Neural progenitor cell (in vitro differentiated cells): ENCODE measurements around the gene NT5DC1. TPM values are rescaled to one million over a fixed set of nuclear protein-coding genes. Genes with fewer than 3 reads are reported as not detected.

Experiments
- DNase-seq: peaks from one replicate; pipeline ENCODE4 v3.0.0-alpha.2; 2016; ENCODE audit warnings: low spot score
- H2AFZ ChIP-seq: fragments of 200-600 bp; sonication (generic); replicated peaks from 2 replicates; pipeline ENCODE4 v1.6.1; 2016; ENCODE audit warnings: antibody characterized with exemption
- H3F3A ChIP-seq: fragments of 200-600 bp; sonication (generic); 2 replicates; pipeline ENCODE4 v1.6.1; 2016; ENCODE audit warnings: antibody characterized with exemption, low read depth
- H3K27ac ChIP-seq: fragments of 200-600 bp; sonication (generic); 2 replicates; pipeline ENCODE4 v1.5.1; 2016; ENCODE audit warnings: mild to moderate bottlenecking
- H3K27me3 ChIP-seq: fragments of 200-600 bp; sonication (generic); 2 replicates; pipeline ENCODE4 v1.6.1; 2016; ENCODE audit warnings: mild to moderate bottlenecking, moderate library complexity
- H3K36me3 ChIP-seq: fragments of 200-600 bp; sonication (generic); 2 replicates; pipeline ENCODE4 v1.5.1; 2016
- H3K4me1 ChIP-seq: fragments of 200-600 bp; sonication (generic); 2 replicates; pipeline ENCODE4 v1.6.1; 2016; ENCODE audit warnings: mixed run types
- H3K4me2 ChIP-seq: fragments of 200-600 bp; sonication (generic); 2 replicates; pipeline ENCODE4 v1.6.1; 2016
- H3K4me3 ChIP-seq: fragments of 200-600 bp; sonication (generic); 2 replicates; pipeline ENCODE4 v1.5.1; 2016
- H3K79me2 ChIP-seq: fragments of 200-600 bp; sonication (generic); 2 replicates; pipeline ENCODE4 v1.6.1; 2016; ENCODE audit warnings: low read depth
- H3K9ac ChIP-seq: fragments of 200-600 bp; sonication (generic); 2 replicates; pipeline ENCODE4 v1.6.1; 2016
- H3K9me3 ChIP-seq: fragments of 200-600 bp; sonication (generic); 2 replicates; pipeline ENCODE4 v1.5.1; 2016; ENCODE audit warnings: low read depth
- H4K20me1 ChIP-seq: fragments of 200-600 bp; sonication (generic); 2 replicates; pipeline ENCODE4 v1.6.1; 2016; ENCODE audit warnings: low read depth
- H3K27ac Mint-ChIP-seq: 3 replicates; pipeline ENCODE4 v1.8.0; 2021; ENCODE audit warnings: mixed read lengths
- H3K27me3 Mint-ChIP-seq: 2 replicates; pipeline ENCODE4 v1.8.0; 2022; ENCODE audit warnings: low read depth, mild to moderate bottlenecking, inconsistent platforms, moderate library complexity, mixed read lengths; ENCODE audit not compliant: insufficient read depth
- H3K36me3 Mint-ChIP-seq: 3 replicates; pipeline ENCODE4 v1.8.0; 2021; ENCODE audit warnings: mixed read lengths
- H3K4me1 Mint-ChIP-seq: 3 replicates; pipeline ENCODE4 v1.8.0; 2021; ENCODE audit warnings: mixed read lengths
- H3K4me3 Mint-ChIP-seq: 3 replicates; pipeline ENCODE4 v1.8.0; 2021; ENCODE audit warnings: mild to moderate bottlenecking, moderate library complexity, mixed read lengths
- H3K9me3 Mint-ChIP-seq: 3 replicates; pipeline ENCODE4 v1.8.0; 2020; ENCODE audit warnings: mixed read lengths
- CTCF ChIP-seq: fragments of 200-600 bp; sonication (generic); IDR thresholded peaks from 2 replicates; pipeline ENCODE4 v1.5.1; 2017; ENCODE audit warnings: antibody characterized with exemption, mild to moderate bottlenecking
- EZH2 ChIP-seq: fragments of 200-600 bp; sonication (generic); IDR thresholded peaks from 2 replicates; pipeline ENCODE4 v1.6.1; 2017; ENCODE audit warnings: antibody characterized with exemption, mild to moderate bottlenecking, moderate library complexity
- EZH2phosphoT487 ChIP-seq: fragments of 200-600 bp; sonication (generic); IDR thresholded peaks from 2 replicates; pipeline ENCODE4 v1.6.1; 2017; ENCODE audit warnings: antibody characterized with exemption
- total RNA-seq: library from RNA; depleted of rRNA; stranded (reverse); fragments of >200 nt; gene quantifications from 2 replicates; pipeline ENCODE4 v1.2.3, GENCODE V29; 2015; ENCODE audit warnings: low replicate concordance

Gene NT5DC1
- total RNA-seq, 1 donor from 2014 or later: 19.3 TPM

DNA sequence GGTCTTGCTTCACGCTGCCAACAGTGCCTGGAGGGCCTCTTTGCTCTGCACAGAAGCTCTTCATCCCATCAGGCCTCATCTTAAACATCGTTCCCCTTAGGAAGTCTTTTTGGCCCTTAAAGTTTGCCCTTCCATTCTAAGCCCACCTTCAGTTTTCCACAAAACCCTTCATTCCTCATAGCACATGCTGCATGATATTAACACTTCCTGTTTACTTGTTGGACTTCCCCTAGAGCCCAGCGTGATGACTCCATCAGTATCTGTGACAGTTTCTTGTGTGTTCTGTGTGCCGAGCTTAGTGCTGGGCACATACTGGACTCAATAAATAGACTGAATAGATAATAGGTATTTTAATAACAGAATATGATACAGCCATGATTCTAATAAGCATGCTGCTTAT lies 2.2 kb downstream of the NT5DC1 start:
- Mint-ChIP-seq H3K4me3 (no peak overlapping the region), H3K9me3 (no peaks in the 10 kb centered on the region), H3K36me3 (peaks cover 5% of the 10 kb centered on the region), H3K4me1 (peaks cover 20% of the 10 kb centered on the region), H3K27ac (no peak overlapping the region), H3K27me3 (peaks cover 4% of the 10 kb centered on the region)
- H3K36me3 ChIP-seq: no peaks in the 10 kb centered on the region
- peak overlapping the region; percentile 87 for H3K4me2 ChIP-seq
- no peaks in the 10 kb centered on the region for H3K9me3 ChIP-seq
- H3K27ac ChIP-seq: no peak overlapping the region
- H3K4me3 ChIP-seq: no peak overlapping the region
- peaks cover 59% of the 10 kb centered on the region for H3K79me2 ChIP-seq
- no peak overlapping the region for H2AFZ ChIP-seq
- no peak for DNase-seq
- no peaks in the 10 kb centered on the region for H4K20me1 ChIP-seq
- peaks cover 33% of the 10 kb centered on the region for H3F3A ChIP-seq
- TF ChIP-seq EZH2 (no peak), EZH2phosphoT487 (no peak), CTCF (no peak)
- no peak overlapping the region for H3K9ac ChIP-seq
- peaks cover 52% of the 10 kb centered on the region for H3K4me1 ChIP-seq
- peaks cover 7% of the 10 kb centered on the region for H3K27me3 ChIP-seq

DNA sequence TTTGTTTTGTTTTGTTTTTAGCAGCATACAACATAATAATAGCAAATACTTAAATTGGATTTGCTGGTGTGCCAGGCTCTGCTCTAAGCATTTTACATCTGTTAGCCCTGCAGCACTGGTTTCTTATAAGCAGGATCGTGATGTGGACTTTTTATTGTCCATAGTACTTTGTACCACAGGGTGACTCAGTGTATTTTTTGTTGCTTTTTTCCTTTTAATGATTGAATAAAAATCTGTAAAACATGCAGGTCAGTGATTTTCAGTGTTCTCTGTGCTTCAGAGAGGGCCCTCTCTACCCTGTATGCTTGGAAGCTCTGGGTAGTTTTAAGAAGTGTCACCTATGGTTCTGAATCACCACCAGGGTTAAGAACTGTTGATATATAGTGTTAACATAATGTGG lies 4.0 kb downstream of the NT5DC1 start:
- H3K4me3 Mint-ChIP-seq: no peak overlapping the region
- H3K36me3 Mint-ChIP-seq: peaks cover 5% of the 10 kb centered on the region
- Histone ChIP-seq H3K9ac (no peak overlapping the region), H3F3A (peaks cover 33% of the 10 kb centered on the region), H3K9me3 (no peaks in the 10 kb centered on the region), H3K4me1 (peaks cover 52% of the 10 kb centered on the region), H3K79me2 (peaks cover 59% of the 10 kb centered on the region), H2AFZ (no peak overlapping the region), H3K27ac (no peak overlapping the region), H3K4me3 (no peak overlapping the region), H3K27me3 (peaks cover 6% of the 10 kb centered on the region), H3K36me3 (no peaks in the 10 kb centered on the region), H4K20me1 (no peaks in the 10 kb centered on the region), H3K4me2 (peak overlapping the region; percentile 36)
- H3K27ac Mint-ChIP-seq: no peak overlapping the region
- no peaks in the 10 kb centered on the region for H3K9me3 Mint-ChIP-seq
- TF ChIP-seq EZH2phosphoT487 (no peak), CTCF (no peak), EZH2 (no peak)
- peaks cover 20% of the 10 kb centered on the region for H3K4me1 Mint-ChIP-seq
- H3K27me3 Mint-ChIP-seq: peaks cover 4% of the 10 kb centered on the region
- no peak for DNase-seq

DNA sequence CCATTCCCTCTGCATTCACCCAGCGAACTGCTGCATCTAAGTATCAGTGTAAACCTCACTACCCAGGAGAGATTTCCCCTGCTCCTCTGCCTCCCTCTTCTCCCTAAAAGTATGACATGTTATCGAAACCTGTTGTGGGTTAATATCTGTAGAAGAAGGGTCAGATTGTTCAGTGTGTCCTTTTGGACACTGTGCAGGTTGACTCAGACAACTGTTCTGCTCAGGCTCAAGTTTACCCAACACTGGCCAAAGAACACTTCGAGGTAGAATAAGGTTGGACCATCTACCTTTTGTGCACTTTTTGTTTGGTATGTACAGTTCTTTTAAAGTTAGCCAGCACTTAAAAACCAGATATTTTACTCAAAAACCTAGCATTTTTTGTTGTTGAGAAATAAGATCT lies 4.6 kb downstream of the NT5DC1 start:
- Histone ChIP-seq H3K27ac (no peak overlapping the region), H4K20me1 (no peaks in the 10 kb centered on the region), H3K9me3 (no peaks in the 10 kb centered on the region), H3K27me3 (no peaks in the 10 kb centered on the region), H3K4me1 (peaks cover 52% of the 10 kb centered on the region), H3K79me2 (peaks cover 59% of the 10 kb centered on the region), H3K4me3 (no peak overlapping the region), H2AFZ (no peak overlapping the region), H3F3A (peaks cover 28% of the 10 kb centered on the region), H3K36me3 (no peaks in the 10 kb centered on the region), H3K9ac (no peak overlapping the region), H3K4me2 (peak overlapping the region; percentile 30)
- Mint-ChIP-seq H3K4me3 (no peak overlapping the region), H3K27ac (no peak overlapping the region), H3K4me1 (peaks cover 17% of the 10 kb centered on the region), H3K36me3 (peaks cover 7% of the 10 kb centered on the region), H3K9me3 (no peaks in the 10 kb centered on the region), H3K27me3 (peaks cover 4% of the 10 kb centered on the region)
- DNase-seq: no peak
- TF ChIP-seq EZH2phosphoT487: no peak

DNA sequence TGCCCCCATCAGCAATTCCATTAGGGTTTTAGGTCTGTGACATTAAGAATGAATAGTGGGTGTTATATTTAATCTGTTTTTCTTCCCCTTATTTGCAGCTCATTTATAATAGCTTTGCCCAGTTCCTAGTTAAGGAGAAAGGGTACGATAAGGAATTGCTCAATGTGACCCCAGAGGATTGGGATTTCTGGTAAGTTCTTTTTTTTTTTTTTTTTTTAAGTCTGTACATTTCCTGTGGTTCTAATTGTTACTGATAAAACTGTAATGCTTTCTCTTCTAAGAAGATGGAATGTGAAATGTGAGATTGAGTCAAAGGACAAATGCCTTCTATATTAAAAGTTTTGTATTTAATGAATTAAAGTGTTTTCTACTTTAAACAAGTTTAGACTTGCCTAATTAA lies 5.5 kb downstream of the NT5DC1 start:
- Histone ChIP-seq H4K20me1 (no peaks in the 10 kb centered on the region), H3K9me3 (no peaks in the 10 kb centered on the region), H3F3A (peaks cover 20% of the 10 kb centered on the region), H3K4me1 (peaks cover 52% of the 10 kb centered on the region), H3K27ac (peak overlapping the region; percentile 90), H3K36me3 (no peaks in the 10 kb centered on the region), H3K4me2 (peak overlapping the region; percentile 74), H3K27me3 (no peaks in the 10 kb centered on the region), H3K79me2 (peaks cover 59% of the 10 kb centered on the region), H3K9ac (no peak overlapping the region), H3K4me3 (peak overlapping the region; percentile 29), H2AFZ (no peak overlapping the region)
- Mint-ChIP-seq H3K36me3 (peaks cover 10% of the 10 kb centered on the region), H3K27me3 (peaks cover 2% of the 10 kb centered on the region), H3K4me1 (peaks cover 15% of the 10 kb centered on the region), H3K4me3 (no peak overlapping the region), H3K27ac (no peak overlapping the region), H3K9me3 (no peaks in the 10 kb centered on the region)
- no peak for DNase-seq
- no peak for TF ChIP-seq EZH2phosphoT487
- TF ChIP-seq EZH2: no peak
- TF ChIP-seq CTCF: no peak
